Naive thymus-derived CD8-positive, alpha-beta T cell (primary cell): ENCODE measurements around the gene TSC1. TPM values are rescaled to one million over a fixed set of nuclear protein-coding genes. Genes with fewer than 3 reads are reported as not detected.

ENCODE experiments used
- ATAC-seq, 2 donors: fragments of 150-1000 bp; cut with Tn5 transposase in 1 of 2; sonication (Bioruptor Pico), chemical (Tn5 transposase) in 1 of 2; 1 replicate in 1 of 2; 2 replicates in 1 of 2; pipeline ENCODE4 v1.10.0; 2021; ENCODE audit warnings: mild to moderate bottlenecking in 2 of 2, moderate library complexity in 2 of 2
- POLR2A ChIA-PET: fragments of 350-600 bp; sonication (Branson Sonifier 250); formaldehyde crosslinking; loops from one replicate; lab custom pipeline; 2021; ENCODE audit warnings: antibody characterized with exemption; lab: Charles Lee
- DNase-seq, 10 donors: peaks; one replicate each; pipeline versions ENCODE4 v3.0.0 to v3.0.0-alpha.2; 2020 to 2022
- H3K27ac Mint-ChIP-seq, 10 donors: one replicate each; pipeline ENCODE4 v1.8.0; 2020 to 2022; ENCODE audit warnings: mild to moderate bottlenecking in 10 of 10, mixed read lengths in 10 of 10, moderate library complexity in 4 of 10, inconsistent platforms in 1 of 10
- H3K27me3 Mint-ChIP-seq, 5 donors: one replicate each; pipeline ENCODE4 v1.8.0; 2021 to 2022; ENCODE audit warnings: mixed read lengths in 5 of 5
- H3K36me3 Mint-ChIP-seq, 3 donors: one replicate each; pipeline ENCODE4 v1.8.0; 2020 to 2022; ENCODE audit warnings: mixed read lengths in 3 of 3, mild to moderate bottlenecking in 2 of 3, inconsistent platforms in 1 of 3
- H3K4me1 Mint-ChIP-seq, 4 donors: one replicate each; pipeline ENCODE4 v1.8.0; 2021 to 2022; ENCODE audit warnings: mixed read lengths in 4 of 4
- H3K4me3 Mint-ChIP-seq, 10 donors: one replicate each; pipeline ENCODE4 v1.8.0; 2020 to 2022; ENCODE audit warnings: mild to moderate bottlenecking in 10 of 10, mixed read lengths in 10 of 10, moderate library complexity in 6 of 10, inconsistent platforms in 1 of 10
- H3K9me3 Mint-ChIP-seq, 9 donors: one replicate each; pipeline ENCODE4 v1.8.0; 2020 to 2022; ENCODE audit warnings: mixed read lengths in 9 of 9, mild to moderate bottlenecking in 3 of 9, inconsistent platforms in 1 of 9, moderate library complexity in 1 of 9
- polyA plus RNA-seq, 3 donors: library from polyadenylated mRNA; unstranded; fragments of 300-500 nt; fragmentation: Illumina TruSeq; gene quantifications; one replicate each; pipeline ENCODE4 v1.2.3, GENCODE V29; 2021
- total RNA-seq, 8 experiments: library from RNA in 2 of 8; stranded (reverse) in 2 of 8; gene quantifications; one replicate each; pipeline ENCODE4 v1.2.3 and lab custom pipeline; 2021 to 2026

TSC1 gene
- total and polyA plus RNA-seq, 5 experiments from 2014 or later = 4.8 to 86.2 (median 8.7) TPM

GRCh38 chr9:132894862-132895835 is 49.3 kb downstream of the TSC1 start:
- ATAC-seq = no peak
- DNase-seq = no peak
- H3K36me3 Mint-ChIP-seq = peaks cover 11 to 62% (median 14%) of the 10 kb centered on the region in 3 donors
- H3K4me3 Mint-ChIP-seq = no peak overlapping the region
- H3K9me3 Mint-ChIP-seq = no peaks in the 10 kb centered on the region
- H3K27me3 Mint-ChIP-seq = no peaks in the 10 kb centered on the region
- POLR2A ChIA-PET = no interaction called here
- H3K27ac Mint-ChIP-seq = no peak overlapping the region
- no peaks in the 10 kb centered on the region for H3K4me1 Mint-ChIP-seq

- peaks cover 0 to 5% (median 0%) of the 10 kb centered on the region in 4 donors for H3K4me1 Mint-ChIP-seq
- POLR2A ChIA-PET = interaction anchor here (0.7 kb wide), 1 partner anchor 1131 kb away, joined by 3 read pairs; no protein-coding TSS in a partner anchor
- no peaks in the 10 kb centered on the region for H3K27me3 Mint-ChIP-seq
- DNase-seq (no peak), ATAC-seq (no peak)
- no peaks in the 10 kb centered on the region for H3K9me3 Mint-ChIP-seq
- peaks cover 10 to 53% (median 11%) of the 10 kb centered on the region in 3 donors for H3K36me3 Mint-ChIP-seq
- no peak overlapping the region for H3K4me3 Mint-ChIP-seq
- no peak overlapping the region for H3K27ac Mint-ChIP-seq
Observed at GRCh38 chr9:132894346-132894745, 50.1 kb downstream of the TSC1 start.

GRCh38 chr9:132892400-132892799 is 52.0 kb downstream of the TSC1 start:
- DNase-seq (no peak), ATAC-seq (no peak)
- Mint-ChIP-seq H3K9me3 (no peaks in the 10 kb centered on the region), H3K36me3 (peaks cover 5 to 36% (median 7%) of the 10 kb centered on the region in 3 donors), H3K4me3 (no peak overlapping the region), H3K27me3 (no peaks in the 10 kb centered on the region), H3K4me1 (peaks cover 3 to 17% (median 10%) of the 10 kb centered on the region in 4 donors), H3K27ac (peak overlapping the region in 6 of 10 donors; percentile 12 to 68 (median 50))
- POLR2A ChIA-PET = no interaction called here

GRCh38 chr9:132888151-132888550 is 56.3 kb downstream of the TSC1 start:
- H3K36me3 Mint-ChIP-seq = peaks cover 0 to 4% (median 0%) of the 10 kb centered on the region in 3 donors
- H3K27me3 Mint-ChIP-seq = no peaks in the 10 kb centered on the region
- no peak for DNase-seq
- peak overlapping the region in 1 of 10 donors; percentile 28 for H3K4me3 Mint-ChIP-seq
- no peaks in the 10 kb centered on the region for H3K9me3 Mint-ChIP-seq
- POLR2A ChIA-PET = no interaction called here
- no peak for ATAC-seq
- H3K27ac Mint-ChIP-seq = peak overlapping the region in 4 of 10 donors; percentile 8 to 93 (median 28)
- H3K4me1 Mint-ChIP-seq = peaks cover 4 to 27% (median 11%) of the 10 kb centered on the region in 4 donors

- H3K36me3 Mint-ChIP-seq = peaks cover 0 to 3% (median 0%) of the 10 kb centered on the region in 3 donors
- no peaks in the 10 kb centered on the region for H3K9me3 Mint-ChIP-seq
- POLR2A ChIA-PET = no interaction called here
- H3K4me3 Mint-ChIP-seq = no peak overlapping the region
- H3K4me1 Mint-ChIP-seq = peaks cover 4 to 27% (median 11%) of the 10 kb centered on the region in 4 donors
- H3K27ac Mint-ChIP-seq = peak overlapping the region in 1 of 10 donors; percentile 5
- DNase-seq (no peak), ATAC-seq (no peak)
- no peaks in the 10 kb centered on the region for H3K27me3 Mint-ChIP-seq
Observed at GRCh38 chr9:132887181-132888120, 57.0 kb downstream of the TSC1 start.

- Mint-ChIP-seq H3K4me3 (no peak overlapping the region), H3K36me3 (no peaks in the 10 kb centered on the region), H3K4me1 (peaks cover 4 to 27% (median 11%) of the 10 kb centered on the region in 4 donors), H3K27me3 (no peaks in the 10 kb centered on the region), H3K9me3 (no peaks in the 10 kb centered on the region), H3K27ac (peak overlapping the region in 1 of 10 donors; percentile 11)
- ATAC-seq (no peak), DNase-seq (no peak)
- POLR2A ChIA-PET = no interaction called here
Observed at GRCh38 chr9:132886334-132886725, 58.1 kb downstream of the TSC1 start.

- POLR2A ChIA-PET = no interaction called here
- no peak for DNase-seq
- Mint-ChIP-seq H3K27me3 (no peaks in the 10 kb centered on the region), H3K36me3 (no peaks in the 10 kb centered on the region), H3K9me3 (no peaks in the 10 kb centered on the region), H3K4me1 (peaks cover 4 to 27% (median 11%) of the 10 kb centered on the region in 4 donors), H3K27ac (peak overlapping the region in 2 of 10 donors; percentile 1 to 24), H3K4me3 (no peak overlapping the region)
- ATAC-seq = no peak
Observed at GRCh38 chr9:132885720-132886333, 58.6 kb downstream of the TSC1 start.

- no peaks in the 10 kb centered on the region for H3K9me3 Mint-ChIP-seq
- H3K36me3 Mint-ChIP-seq = no peaks in the 10 kb centered on the region
- no peak overlapping the region for H3K4me3 Mint-ChIP-seq
- H3K27me3 Mint-ChIP-seq = no peaks in the 10 kb centered on the region
- no peak for DNase-seq
- POLR2A ChIA-PET = interaction anchor here (0.5 to 1.0 kb wide), 2 partner anchors 38 to 61 kb away, joined by 4 to 5 read pairs; no protein-coding TSS in a partner anchor
- ATAC-seq = no peak
- H3K27ac Mint-ChIP-seq = no peak overlapping the region
- peaks cover 1 to 30% (median 20%) of the 10 kb centered on the region in 4 donors for H3K4me1 Mint-ChIP-seq
Observed at GRCh38 chr9:132883349-132884294, 60.8 kb downstream of the TSC1 start.

- H3K27ac Mint-ChIP-seq = peak overlapping the region in 3 of 10 donors; percentile 12 to 43 (median 19)
- POLR2A ChIA-PET = interaction anchor here (1.0 kb wide), 1 partner anchor 62 kb away, joined by 4 read pairs; no protein-coding TSS in a partner anchor
- no peaks in the 10 kb centered on the region for H3K27me3 Mint-ChIP-seq
Observed at GRCh38 chr9:132882616-132883015, 61.8 kb downstream of the TSC1 start.

GRCh38 chr9:132881826-132882225 is 62.6 kb downstream of the TSC1 start:
- Mint-ChIP-seq H3K36me3 (no peaks in the 10 kb centered on the region), H3K27ac (no peak overlapping the region), H3K9me3 (no peaks in the 10 kb centered on the region), H3K27me3 (no peaks in the 10 kb centered on the region), H3K4me3 (peak overlapping the region in 1 of 10 donors; percentile 33), H3K4me1 (peaks cover 1 to 22% (median 17%) of the 10 kb centered on the region in 4 donors)
- no peak for ATAC-seq
- no peak for DNase-seq
- POLR2A ChIA-PET = no interaction called here

More at GRCh38 chr9:132882616-132883015, 61.8 kb downstream of the TSC1 start:
- Mint-ChIP-seq H3K4me3 (peak overlapping the region in 1 of 10 donors; percentile 58), H3K4me1 (peaks cover 1 to 24% (median 17%) of the 10 kb centered on the region in 4 donors), H3K9me3 (no peaks in the 10 kb centered on the region), H3K36me3 (no peaks in the 10 kb centered on the region)
- ATAC-seq = no peak
- no peak for DNase-seq

- Mint-ChIP-seq H3K4me3 (peak overlapping the region in 9 of 10 donors; percentile 5 to 88 (median 34)), H3K27ac (peak overlapping the region in 4 of 10 donors; percentile 33 to 74 (median 47)), H3K4me1 (peaks cover 0 to 17% (median 15%) of the 10 kb centered on the region in 4 donors), H3K27me3 (no peaks in the 10 kb centered on the region), H3K9me3 (no peaks in the 10 kb centered on the region), H3K36me3 (no peaks in the 10 kb centered on the region)
- POLR2A ChIA-PET = interaction anchor here (0.5 to 0.6 kb wide), 2 partner anchors 9 to 227 kb away, joined by 3 read pairs; no protein-coding TSS in a partner anchor
- ATAC-seq (no peak), DNase-seq (no peak)
Observed at GRCh38 chr9:132880324-132880661, 64.1 kb downstream of the TSC1 start.
